GM18870 (cell line): ENCODE measurements around the gene SLC38A3.

ENCODE experiments used
- ATAC-seq: cut with Tn5 transposase; IDR thresholded peaks from one replicate; pipeline ENCODE4 v1.9.1; 2021; ENCODE audit warnings: moderate library complexity; ENCODE audit not compliant: unreplicated experiment

The SLC38A3 gene

DNA sequence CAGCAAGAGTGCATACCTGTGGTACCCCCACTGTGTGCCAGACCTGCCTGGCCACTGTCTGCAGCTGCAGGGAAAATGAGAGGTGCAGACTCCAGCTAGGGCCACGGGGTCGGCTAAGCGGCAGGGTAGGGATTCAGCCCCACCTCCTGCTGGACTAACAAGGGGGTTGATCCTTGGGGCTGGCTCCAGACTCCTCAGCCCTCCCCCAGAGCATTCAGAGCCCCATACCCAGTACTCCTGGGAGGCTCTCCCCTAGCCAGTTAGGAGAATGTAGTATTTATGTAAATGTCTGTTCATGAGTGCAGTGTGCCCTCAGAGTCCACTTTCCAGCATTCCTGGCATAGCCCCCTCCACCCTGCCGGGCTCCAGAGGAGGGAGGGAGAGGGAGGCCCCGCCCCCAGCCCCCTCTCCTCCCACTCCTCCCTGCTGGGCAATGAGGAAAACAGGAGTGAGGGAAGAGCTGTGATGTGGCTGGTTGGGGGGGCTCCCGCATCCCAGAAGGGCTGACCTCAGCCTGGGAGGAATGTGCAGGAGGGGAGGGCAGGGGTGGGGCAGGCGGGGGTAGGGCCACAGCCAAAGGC is 59.4 kb downstream of the SLC38A3 start:
- no peak for ATAC-seq

DNA sequence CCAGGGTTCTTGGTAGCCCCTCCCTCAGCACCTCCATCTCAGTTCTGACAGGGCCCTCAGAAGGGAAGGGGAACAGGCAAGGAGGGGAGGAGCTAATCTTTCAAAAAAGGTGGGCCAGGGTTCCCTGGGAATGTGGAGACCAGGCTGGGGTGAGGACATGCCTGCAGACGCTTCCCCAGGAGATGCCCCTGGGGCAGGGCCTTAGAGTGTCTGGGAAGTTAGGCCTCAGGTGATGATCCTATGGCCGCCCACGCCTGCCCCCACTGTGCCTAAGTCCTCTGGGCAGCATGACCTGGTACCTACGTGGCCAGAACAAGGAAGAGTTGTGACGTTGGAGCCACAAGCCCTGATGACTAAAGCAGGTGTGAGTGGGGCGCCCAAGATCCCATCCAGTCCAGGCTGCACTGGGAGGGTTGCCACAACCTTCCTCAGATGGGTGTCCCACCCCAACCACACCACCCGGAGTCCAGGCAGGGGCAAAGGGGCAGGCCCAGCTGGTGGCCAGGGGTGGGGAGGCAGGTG is 60.0 kb downstream of the SLC38A3 start:
- no peak for ATAC-seq

DNA sequence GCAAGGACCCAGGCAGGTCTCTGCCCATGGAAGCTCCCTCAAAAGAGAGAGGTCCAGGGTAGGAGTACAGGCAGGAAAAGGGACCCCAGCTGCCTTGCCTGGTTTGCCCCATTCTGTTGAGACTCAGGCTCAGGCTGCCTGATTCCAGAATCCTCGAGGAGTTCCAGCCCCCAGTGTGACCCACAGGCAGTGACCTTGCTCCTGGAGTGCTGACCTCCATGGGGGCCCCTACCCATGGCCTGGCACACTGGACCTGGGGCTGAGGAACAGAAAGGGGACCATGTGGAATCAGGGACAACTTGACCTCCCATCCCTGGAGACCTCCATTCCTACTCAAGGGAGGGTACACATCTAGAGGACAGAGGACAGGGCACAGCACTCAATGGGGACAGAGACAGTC is 60.5 kb downstream of the SLC38A3 start:
- no peak for ATAC-seq

DNA sequence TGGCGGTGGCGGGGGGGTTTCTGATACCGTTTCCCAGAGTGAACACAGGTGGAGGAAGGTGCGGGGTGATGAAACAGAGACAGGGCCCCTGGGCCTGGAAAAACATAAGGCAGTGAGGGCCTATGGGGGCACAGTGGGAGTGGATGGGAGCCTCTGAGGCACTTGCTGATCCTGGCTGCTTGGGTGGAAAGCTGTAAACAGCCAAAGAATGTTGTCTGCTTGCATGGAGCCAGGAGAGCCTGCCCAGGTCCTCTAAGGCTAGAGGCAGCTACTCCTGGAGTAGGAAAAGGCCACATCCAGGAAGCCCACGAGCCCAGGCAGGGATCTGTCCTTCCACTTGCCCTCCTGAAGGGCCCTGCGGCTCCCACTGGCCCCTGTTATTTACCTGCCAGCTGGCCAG is 60.9 kb downstream of the SLC38A3 start:
- no peak for ATAC-seq

DNA sequence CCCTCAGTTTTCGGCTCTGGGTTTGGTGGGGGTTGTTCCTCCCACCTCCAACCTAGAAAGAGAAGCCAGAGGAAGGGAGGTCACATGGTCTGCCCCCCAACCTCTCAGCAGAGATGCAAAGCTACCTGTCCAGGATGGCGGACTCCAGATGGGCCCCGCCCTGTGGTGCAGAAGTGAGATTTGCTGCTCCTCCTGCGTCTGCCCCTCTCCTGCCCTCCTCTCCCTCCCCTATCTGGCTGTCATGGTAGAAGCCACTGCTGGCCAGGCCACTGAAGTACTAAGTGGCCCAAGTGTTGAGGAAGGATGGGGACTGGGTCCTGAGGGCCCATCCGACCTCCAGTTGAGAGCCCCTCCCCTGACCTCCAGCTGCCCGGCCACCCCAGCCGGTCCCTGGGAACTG is 61.8 kb downstream of the SLC38A3 start:
- ATAC-seq: no peak

DNA sequence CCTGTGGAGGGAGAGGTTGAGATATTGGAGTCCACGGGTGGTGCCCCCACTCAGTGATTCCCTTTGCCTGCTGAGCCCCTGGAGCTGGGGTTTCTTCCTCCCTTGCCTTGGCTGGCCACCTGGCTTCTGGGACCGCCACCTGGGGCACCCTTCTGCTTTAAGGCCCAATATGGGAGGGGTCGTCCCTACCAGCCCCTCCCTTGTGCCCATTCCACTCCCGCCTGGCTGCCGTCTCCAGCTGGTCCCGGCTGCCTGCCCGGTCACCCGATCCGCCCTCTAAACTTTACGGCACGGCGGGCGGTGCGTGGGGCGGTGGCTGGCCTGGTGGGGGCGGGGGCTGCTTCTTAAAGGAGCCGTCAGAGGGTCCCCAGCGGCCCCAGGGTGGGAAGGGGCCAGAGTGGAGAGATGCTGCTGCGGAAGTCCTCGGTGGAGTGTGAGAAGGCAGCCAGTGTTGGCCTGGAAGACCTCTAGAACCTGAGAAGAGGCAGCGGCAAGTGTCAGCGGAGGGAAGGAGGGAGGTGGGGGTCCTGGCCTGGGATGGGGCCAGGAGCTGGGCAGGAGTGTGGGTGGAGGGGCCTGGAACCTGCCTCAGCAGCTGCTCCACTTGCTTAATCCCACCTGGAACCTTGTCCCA is 62.3 kb downstream of the SLC38A3 start:
- no peak for ATAC-seq

DNA sequence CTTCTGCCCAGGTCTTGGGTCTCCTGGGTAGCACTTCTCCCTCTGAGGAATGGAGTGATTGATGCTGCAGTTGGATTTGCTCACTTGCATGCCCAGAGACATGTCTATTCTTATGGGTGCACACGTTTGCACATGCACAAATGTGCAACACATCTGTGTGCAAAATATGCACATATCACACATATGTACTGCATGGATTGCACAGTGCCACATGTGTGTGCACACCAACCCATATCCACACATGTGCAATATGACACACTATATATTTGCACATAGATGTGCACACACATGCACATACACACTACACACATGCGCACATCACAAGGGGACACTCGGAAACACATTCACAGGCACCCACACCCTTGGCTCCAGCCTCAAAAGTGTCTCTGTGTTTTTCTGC is 63.2 kb downstream of the SLC38A3 start:
- no peak for ATAC-seq

DNA sequence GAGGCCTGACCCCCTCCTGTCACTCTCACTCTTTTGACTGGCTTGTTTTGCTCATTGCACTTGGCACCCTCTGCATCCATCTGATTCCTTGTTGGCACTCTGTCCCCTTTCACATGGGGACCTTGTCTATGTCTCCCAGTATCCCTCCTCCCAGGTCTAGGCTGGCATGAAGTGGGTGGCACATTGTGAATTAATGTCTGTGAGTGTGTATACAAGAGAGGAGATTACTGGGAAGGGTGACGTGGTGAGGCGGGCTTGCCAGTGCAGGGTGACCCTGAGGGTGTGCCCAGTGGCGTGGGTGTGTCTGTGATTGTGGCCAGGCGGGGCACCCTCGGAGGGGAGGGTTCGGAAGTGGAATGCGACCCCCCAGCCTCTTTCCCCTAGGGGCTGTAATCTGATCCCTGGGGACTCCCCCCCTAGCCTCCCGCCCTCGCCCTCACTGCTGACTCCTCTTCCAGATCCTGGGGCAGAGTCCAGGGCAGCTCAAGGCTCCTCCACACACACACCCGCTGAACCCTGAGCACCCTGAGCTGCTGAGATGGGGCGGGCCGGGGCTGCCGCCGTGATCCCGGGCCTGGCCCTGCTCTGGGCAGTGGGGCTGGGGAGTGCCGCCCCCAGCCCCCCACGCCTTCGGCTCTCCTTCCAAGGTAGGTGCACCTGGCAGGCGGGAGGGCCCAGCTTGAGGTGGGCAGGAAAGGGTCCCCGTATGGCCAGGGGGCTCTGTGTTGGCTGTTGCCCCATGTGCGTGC is 63.8 kb downstream of the SLC38A3 start, which contains the start of gene SEMA3B:
TSS of gene SEMA3B (plus strand) at position 445 of the 749 bp plus-strand sequence. CDS start at position 539, 94 bp downstream.
- no peak for ATAC-seq

DNA sequence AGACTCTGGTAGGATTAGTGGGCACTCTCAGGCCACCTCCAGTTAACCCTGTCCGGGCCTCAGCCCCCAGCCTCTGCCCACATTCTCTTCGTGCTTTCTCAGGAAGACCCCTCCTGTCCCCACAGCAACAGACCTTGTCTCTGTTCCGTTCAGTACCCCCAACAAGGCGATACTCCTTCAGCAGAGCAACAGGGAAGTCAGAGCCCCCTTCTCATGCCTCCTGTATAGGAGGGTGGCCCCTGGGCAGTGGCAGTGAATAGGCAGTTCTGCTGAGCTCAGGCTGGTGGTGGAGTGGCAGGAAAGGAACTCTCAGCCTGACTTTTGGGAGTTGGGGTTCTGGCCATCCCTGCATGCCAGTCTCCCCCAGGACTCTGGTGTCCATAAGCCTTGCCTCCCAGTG is 64.4 kb downstream of the SLC38A3 start:
- ATAC-seq: no peak

DNA sequence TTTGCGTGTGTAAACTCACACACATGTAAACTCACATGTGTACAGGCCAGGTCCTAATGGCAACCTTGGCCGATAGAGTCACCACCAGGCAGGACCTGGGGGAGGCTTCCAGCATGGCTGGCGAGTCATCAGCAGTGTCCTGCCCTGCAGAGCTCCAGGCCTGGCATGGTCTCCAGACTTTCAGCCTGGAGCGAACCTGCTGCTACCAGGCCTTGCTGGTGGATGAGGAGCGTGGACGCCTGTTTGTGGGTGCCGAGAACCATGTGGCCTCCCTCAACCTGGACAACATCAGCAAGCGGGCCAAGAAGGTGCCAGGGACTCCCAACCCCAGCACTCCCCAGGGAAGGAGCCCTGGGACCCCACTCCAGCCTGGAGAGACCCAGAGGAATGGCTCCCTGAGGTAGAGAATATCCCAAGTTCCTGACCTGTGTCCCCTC is 64.9 kb downstream of the SLC38A3 start:
- no peak for ATAC-seq

DNA sequence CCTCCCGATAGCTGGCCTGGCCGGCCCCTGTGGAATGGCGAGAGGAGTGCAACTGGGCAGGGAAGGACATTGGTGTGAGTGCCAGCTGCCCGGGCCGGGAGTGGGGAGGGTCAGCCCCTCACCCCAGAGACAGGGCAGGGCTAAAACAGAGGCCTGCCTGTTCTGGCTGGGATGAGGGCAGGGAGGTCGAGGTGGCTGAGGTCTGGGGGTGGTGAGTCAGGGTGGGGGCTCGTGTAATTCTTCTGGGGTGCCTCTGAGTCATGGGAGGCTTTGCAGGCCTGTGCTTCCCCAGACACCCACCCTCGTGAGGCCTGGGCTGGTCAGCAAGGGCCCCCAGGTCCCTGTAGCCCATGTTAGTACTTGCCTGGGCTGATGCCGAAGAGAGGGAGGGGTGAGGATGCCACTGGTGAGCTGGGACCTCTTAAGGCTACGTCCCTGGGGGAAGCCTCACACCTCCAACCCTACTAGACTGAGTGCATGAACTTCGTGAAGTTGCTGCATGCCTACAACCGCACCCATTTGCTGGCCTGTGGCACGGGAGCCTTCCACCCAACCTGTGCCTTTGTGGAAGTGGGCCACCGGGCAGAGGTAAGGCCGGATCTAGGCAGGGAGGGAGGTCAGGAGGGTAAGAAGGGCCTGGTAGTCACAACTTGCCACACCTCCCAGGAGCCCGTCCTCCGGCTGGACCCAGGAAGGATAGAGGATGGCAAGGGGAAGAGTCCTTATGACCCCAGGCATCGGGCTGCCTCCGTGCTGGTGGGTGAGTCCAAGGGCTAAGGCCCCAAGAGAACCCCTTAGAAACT is 65.6 kb downstream of the SLC38A3 start:
- ATAC-seq: no peak
